ENCODE measurements around the gene MT1H.
A peak's percentile ranks its signal among the peaks of the same experiment; 100 is the strongest.
"Not testable (repeated sequence)": the region's sequence is repeated elsewhere in the genome, so short reads cannot be mapped to it uniquely, and the experiment has no call there.

MT1H gene

GRCh38 chr16:56665286-56666261 is 4.0 kb upstream of the MT1H start:
- DNase-seq (ENCODE audit: low read depth): not testable (repeated sequence)

DNA sequence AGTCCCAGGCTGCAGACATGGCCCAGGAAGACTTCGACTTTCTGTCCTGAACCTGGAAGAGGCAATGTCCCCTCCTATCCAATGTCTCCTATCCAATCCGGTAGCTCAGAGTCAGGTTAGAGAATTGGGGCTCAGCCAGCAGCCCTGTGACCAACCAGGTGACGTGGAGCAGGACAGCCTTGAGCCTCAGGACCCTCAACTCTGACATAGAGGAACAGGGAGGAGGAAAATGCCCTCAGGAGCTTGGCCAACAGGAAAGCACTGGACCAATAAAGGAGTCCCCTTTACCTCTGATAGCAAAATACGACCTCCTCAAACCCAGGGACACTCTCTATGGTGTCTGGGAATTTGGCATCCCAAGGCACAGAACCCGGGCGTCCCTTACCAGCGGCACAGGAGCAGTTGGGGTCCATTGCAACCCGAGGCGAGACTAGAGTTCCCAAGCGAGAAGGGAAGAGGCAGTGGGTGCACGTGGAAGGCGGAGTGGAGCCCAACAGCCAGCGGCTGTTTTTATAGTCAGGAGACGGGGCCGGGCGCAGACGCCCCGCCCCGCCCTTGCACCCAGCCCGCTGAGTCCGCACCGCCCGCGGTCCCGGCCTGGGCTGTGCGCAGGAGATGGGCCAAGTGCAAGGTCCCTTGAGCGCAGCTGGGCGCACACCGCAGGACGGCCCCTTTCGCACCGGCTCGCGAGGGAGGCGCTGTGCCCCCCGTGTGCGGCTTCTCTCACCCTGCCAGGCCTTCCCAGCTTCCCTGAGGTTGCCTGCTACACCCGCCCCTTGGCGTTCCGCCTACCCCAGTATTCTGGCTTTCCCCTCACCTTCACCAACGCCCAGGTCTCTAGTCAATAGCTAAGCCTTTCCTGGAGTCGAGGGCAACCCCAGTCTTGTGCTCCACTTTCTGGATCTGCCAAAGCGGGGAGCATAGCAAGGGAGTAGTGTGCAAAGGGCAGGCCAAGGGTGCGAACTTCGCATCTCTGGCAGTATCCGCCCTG is 1.7 kb upstream of the MT1H start, which contains the start of gene MT1G:
MT1G (minus strand) TSS at position 485 of the 991 bp plus-strand sequence; CDS start at position 413, 72 bp downstream.
- peak; percentile 55 for DNase-seq (ENCODE audit: low read depth)

- no peak for DNase-seq (ENCODE audit: low read depth)
Measured at GRCh38 chr16:56669840-56670619, 416 bp downstream of the MT1H start.

GRCh38 chr16:56670620-56670934 is 963 bp downstream of the MT1H start:
- DNase-seq (ENCODE audit: low read depth): no peak

DNA sequence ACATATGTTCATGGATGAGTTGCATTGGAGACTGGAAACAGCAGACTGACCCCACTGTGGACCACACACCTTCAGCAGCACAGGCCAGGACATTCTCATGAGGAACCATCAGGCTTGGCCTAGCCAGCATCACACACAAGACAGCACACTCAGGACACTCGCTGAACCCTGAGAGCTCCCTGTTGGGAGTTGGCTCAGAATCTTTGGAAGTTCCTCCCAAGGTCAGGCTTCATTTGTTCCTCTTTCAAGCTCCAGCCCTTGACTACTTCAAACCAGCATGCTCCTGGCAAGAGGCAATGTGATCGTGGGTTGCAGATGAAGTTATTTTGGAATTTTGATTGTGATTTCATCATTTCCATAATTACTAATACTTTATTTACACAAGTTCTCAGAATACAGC is 2.1 kb downstream of the MT1H start:
- DNase-seq (ENCODE audit: low read depth): not testable (repeated sequence)

DNA sequence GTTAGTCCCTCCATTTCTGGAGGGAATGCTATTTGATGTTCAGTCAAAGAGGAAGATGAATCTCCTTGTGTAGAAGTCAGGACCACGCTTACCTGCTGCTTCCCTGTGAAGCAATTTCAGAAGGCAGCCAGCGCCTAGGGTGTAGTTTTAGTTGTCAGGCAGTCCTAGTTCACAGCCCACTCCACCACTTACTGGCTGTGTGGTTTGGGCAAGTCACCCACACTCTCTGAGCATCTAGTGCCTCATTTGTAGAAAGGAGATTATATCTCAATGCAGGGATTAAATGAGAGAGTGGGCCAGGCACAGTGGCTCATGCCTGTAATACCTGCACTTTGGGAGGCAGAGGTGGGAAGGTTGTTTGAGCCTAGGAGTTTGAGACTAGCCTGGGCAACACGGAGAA is 2.6 kb downstream of the MT1H start:
- DNase-seq (ENCODE audit: low read depth): not testable (repeated sequence)

DNA sequence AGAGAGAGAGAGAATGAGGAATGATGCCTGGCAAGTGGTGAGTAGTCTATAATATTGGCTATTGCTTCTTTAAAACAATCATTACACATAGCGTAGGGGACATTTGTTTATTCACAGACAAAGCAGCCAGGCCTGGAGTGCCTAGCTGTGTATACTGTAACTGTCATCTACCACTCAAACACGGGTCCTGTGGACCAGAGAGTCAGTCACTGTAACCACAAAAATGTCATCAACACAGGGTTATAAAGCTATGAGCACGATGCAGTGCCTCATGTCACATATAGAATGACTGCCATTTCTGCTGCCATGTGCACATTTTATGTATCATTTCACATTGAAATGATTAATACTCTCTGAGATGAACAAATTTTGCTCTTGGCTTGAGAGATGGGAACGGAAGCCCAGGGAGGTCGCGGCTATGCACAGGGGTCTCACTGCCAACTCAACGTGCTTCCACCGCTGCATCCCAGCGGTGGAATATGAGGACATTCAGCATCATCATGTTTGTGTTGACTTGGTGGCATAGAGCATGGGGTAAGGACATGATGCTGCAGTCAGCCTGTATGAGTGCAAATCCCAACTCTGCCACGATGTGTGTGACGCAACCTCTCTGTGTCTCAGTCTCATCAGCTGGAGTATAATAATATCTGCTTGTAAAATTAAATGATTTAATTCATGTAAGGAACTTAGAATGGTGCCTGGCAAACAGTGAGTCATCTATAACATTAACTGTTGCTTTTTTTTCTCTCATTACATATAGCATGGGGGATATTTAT is 3.3 kb downstream of the MT1H start:
- DNase-seq (ENCODE audit: low read depth): no peak

- DNase-seq (ENCODE audit: low read depth): peak; percentile 41
Measured at GRCh38 chr16:56673921-56674320, 4.3 kb downstream of the MT1H start.

DNA sequence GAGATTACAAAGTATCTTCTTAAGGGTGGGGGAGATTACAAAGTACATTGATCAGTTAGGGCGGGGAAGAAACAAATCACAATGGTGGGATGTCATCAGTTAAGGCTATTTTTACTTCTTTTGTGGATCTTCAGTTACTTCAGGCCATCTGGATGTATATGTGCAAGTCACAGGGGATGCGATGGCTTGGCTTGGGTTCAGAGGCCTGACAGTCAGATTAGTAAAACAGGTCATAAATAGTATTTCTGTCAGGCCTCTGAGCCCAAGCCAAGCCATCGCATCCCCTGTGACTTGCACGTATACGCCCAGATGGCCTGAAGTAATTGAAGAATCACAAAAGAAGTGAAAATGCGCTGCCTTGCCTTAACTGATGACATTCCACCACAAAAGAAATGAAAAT is 5.0 kb downstream of the MT1H start:
- not testable (repeated sequence) for DNase-seq (ENCODE audit: low read depth)

- no peak for DNase-seq (ENCODE audit: low read depth)
Measured at GRCh38 chr16:56675685-56676210, 6.1 kb downstream of the MT1H start.

DNA sequence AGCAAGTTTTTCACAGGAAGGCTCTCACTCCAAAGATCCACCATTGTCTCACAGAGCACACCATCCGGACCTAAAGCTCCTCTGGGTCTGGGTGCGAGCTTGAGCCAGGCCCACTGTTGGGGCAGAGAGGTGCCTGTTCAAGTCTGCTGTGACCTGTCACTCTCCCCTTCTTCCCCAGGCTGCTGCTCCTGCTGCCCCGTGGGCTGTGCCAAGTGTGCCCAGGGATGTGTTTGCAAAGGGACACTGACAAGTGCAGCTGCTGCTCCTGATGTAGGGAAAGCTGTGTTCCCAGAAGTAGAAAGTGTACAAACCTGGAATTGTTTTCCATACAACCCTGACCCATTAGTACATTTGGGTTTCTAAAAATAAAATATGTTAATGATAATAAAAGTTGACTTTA is 7.9 kb downstream of the MT1H start:
- DNase-seq (ENCODE audit: low read depth): no peak

GRCh38 chr16:56679078-56679730 is 9.6 kb downstream of the MT1H start:
- DNase-seq (ENCODE audit: low read depth): no peak

DNA sequence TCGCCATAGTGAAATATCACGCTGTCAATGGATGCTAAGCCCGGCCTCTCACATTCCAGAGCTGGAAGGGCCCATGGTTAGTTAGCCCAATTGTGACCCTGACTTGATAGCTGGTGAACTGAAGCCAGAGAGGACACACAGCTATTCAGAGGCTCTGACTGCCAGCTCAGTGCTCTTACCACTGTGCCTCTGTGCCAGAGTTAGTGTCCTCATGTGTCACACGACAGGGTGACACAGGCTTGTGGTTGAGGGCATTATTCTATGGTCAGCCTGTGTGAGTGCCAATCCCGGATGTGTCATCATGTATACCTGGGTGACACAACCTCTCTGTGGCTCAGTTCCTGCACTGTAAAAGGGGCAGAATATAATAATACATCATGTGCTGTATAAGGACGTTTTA is 10.2 kb downstream of the MT1H start:
- DNase-seq (ENCODE audit: low read depth): no peak

- peak; percentile 91 for DNase-seq (ENCODE audit: low read depth)
Measured at GRCh38 chr16:56681939-56682702, 12.5 kb downstream of the MT1H start, which contains the start of gene MT1X. Gene MT1X (plus strand): TSS chr16:56682470. CDS start chr16:56682541, 71 bp downstream.

- no peak for DNase-seq (ENCODE audit: low read depth)
Measured at GRCh38 chr16:56682703-56683397, 13.2 kb downstream of the MT1H start.

GRCh38 chr16:56683424-56684172 is 14.0 kb downstream of the MT1H start:
- DNase-seq (ENCODE audit: low read depth): no peak

GRCh38 chr16:56684256-56684925 is 14.8 kb downstream of the MT1H start:
- DNase-seq (ENCODE audit: low read depth): no peak
